Measurements from ENCODE around the gene BTN3A1.

GRCh38 chr6:26359765-26360164 lies 42.3 kb upstream of the BTN3A1 start:
- TF ChIP-seq, protein P1, sequence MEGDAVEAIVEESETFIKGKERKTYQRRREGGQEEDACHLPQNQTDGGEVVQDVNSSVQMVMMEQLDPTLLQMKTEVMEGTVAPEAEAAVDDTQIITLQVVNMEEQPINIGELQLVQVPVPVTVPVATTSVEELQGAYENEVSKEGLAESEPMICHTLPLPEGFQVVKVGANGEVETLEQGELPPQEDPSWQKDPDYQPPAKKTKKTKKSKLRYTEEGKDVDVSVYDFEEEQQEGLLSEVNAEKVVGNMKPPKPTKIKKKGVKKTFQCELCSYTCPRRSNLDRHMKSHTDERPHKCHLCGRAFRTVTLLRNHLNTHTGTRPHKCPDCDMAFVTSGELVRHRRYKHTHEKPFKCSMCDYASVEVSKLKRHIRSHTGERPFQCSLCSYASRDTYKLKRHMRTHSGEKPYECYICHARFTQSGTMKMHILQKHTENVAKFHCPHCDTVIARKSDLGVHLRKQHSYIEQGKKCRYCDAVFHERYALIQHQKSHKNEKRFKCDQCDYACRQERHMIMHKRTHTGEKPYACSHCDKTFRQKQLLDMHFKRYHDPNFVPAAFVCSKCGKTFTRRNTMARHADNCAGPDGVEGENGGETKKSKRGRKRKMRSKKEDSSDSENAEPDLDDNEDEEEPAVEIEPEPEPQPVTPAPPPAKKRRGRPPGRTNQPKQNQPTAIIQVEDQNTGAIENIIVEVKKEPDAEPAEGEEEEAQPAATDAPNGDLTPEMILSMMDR (IDR thresholded peaks at IDR 0.05; ENCODE audit: low read depth, low read length, poor library complexity, severe bottlenecking) = no peak
- no peak for TF ChIP-seq EZH2phosphoT487 (IDR thresholded peaks at IDR 0.05; ENCODE audit: borderline replicate concordance, low read length)

All from DOHH2 (cell line).